GM10847 (cell line): ENCODE results near the gene UBE2E1.

Experiments
- POLR2A ChIP-seq: IDR thresholded peaks from 2 replicates; pipeline ENCODE4 v1.6.1; 2011; ENCODE audit not compliant: insufficient read length; ENCODE audit errors: extremely low read depth

The UBE2E1 gene

DNA sequence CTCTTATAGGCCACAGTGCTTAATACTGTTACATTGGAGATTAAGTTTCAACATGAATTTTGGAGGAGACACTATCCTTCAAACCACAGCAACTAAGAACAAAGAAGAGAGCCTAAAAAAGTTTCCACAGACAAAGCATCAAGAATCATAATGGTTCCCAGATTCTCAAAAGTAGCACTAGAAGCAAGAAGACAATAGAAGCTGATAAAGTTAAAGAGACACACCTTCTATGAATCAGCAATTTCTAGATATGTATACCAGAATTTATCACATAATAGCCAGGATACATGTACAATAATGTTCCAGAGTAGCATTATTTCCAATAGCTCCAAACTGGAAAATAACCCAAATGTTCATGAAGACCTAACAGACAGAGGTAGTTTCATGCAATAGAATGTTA, 98.8 kb downstream of the UBE2E1 start:
- no peak for TF ChIP-seq POLR2A

DNA sequence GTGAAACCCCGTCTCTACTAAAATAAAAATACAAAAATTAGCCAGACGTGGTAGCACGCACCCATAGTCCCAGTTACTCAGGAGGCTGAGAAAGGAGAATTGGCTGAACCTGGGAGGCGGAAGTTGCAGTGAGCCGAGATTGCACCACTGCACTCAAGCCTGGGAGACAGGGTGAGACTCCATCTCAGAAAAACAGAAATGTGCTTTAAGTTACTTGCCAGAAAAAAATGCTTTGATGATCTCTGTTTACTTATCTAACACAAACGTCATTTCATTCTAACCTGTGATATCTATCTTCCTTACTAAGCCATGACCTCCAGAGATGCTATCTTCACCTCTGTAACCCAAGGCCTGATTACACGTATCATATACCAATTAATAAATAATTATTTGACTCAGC, 103.6 kb downstream of the UBE2E1 start:
- TF ChIP-seq POLR2A: no peak

DNA sequence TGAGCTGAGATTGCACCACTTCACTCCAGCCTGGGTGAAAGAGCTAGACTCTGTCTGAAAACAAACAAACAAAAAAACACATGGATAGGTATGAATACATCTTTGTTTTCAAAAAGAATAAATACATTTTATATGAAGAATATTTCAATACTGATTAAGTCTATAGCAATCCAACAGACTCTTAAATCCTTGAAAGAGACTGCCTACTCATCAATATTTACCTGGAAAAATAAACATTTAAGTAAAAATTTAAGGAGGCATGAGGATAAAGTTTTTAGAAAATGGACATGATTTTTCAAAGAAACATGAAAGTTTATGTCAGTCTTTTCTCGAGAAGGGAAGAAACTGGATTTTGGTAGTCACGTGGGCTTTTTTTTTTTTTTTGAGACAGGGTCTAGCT, 105.6 kb downstream of the UBE2E1 start:
- no peak for TF ChIP-seq POLR2A

DNA sequence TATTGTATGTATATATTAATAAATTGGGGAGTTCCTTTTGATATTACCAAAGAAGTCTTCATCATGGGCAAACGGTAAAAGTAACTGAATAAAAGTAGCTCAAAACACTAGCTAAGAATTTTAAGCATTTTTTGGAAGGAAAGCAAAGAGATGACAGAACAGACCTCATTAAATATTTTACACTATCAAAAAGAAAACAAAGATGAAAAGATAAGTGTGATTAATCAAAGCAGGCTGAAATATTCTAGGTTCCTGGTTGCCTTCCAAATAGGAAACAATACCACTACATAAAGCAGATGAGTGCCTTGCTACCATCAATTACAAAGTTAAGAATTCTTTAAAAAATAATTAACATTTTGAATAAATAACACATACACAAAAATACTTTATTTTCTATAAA, 107.4 kb downstream of the UBE2E1 start:
- no peak for TF ChIP-seq POLR2A

DNA sequence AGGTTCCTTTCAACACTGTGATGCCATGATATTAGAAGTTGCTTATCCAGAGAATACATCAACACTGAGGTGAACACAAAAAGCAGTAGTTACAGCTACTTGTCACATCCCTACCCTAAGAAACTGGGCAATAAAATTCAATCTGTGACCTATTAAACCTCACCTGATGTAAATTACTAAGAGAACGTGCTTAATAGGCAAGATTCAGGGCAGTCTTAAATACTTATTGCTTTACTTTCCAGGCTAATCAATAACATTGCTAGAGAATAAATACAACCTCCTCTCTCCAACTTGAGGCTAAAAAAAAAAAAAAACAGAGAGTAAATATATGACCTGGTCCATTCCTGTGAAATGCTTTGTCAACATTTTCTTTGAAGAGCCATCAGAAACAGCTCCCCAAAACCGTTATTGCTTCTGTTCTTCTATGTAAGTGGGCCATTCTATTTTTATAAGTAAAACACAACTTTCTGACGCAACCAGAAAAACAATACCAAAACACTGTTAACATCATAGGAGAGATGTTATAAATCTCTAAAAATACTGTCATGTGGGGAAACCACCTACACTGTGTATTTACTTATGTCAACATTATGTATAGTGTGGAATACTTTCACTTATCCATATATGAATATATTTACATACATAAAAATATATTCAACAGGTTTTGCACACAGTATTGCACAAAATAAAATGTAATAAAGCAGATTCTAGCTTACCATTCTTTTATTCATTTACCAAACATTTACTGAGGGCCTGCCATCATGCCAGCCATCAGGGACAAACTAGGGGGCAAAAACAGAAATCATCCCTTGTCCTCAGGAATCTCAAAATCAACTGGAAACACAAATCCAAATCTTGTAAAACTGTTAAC, 108.4 kb downstream of the UBE2E1 start:
- no peak for TF ChIP-seq POLR2A

DNA sequence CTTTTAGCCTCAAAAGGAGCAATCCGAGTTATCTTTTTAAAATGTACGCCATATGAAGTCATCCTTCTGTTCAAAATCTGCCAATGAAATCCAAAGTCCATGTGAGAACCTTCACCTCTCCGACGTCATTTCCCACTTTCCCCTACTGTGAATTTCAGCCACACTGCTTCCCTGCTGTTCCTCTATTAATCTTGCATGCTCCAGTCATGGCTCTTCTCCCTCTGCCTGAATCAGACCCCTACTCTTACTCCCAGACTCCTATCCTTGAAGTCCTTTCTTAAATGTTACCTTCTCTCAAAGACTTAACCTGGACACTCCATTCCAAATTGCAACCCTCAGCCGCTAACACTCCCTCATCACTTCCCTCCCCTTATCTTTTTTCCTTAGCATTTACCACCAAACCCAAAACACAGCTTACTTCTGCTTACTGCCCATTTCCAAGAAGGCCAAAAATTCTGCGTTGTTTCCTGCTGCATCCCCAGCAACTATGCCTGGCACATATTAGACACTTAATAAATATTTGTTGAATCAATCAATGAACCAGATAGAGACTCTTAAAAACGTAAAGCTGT, 109.9 kb downstream of the UBE2E1 start:
- no peak for TF ChIP-seq POLR2A

DNA sequence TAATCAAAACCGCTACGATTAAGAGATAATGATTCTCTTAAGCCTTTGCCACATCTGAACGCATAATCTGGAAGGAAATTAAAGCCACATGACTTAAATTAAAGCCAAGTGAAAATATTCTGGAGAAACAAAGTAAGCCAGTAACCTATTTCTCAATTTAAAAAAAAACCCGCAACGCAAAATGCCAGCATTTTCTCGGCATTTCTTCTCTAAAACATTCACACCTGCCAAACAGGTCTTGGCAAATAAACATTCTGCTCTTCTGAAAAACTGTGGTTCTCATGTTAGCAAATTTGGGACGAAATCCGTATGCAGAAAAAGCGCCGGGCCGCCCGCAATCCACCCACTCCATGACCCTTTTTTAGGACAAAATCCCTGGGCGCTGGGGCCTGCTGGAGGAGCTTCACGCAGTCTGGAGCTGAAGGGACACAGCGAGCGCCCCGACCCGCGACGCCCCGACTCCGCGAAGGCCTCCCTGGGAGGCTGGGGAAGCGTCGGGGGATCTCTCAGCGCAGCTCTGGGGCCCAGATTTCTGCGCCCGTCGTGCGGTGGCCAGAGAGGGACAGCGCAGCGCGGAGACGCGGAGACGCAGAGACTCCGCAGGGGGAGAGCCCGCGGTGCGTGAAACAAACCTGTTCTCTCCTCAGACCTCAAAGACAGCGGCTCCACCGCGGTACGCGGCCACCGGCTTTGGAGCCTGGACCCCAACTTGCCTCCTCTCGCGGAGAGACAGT, 110.6 kb downstream of the UBE2E1 start:
- TF ChIP-seq POLR2A: no peak

DNA sequence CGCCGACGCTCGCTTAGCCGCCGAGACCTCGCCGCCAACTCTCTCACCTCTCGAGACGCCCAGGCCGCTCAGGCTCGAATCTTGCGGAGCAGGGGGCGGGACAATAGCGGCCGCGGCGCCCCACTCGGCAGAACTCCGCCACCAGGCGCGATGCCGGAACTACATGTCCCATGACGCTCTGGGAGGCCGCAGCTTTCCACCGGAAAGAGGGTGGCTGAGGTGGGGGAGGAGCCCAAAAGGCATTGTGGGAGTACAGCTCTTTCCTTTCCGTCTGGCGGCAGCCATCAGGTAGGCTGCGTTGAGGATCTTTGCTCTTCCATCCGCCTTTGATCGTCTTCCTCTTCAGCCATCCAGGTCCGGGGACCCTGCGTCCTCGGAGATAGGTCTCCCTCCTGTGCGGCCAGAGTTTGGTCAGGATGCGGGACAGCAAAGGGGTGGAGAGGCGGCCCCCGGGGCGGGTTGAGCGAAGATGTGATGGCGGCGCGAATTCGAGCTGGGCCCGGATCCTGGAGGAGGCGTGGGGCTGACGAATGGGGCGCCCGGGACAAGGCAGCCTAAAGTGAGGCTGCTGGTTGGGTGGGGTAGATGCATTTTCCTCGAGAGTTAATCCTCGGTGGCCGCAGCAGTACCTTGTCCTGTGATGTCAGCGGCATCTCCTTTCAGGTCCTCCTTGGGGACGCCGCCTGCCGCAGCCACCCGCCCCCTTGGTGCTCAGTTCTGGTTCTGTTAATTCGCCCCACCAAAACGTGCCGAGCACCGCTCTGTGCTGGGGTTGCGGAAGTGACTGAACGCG, 111.3 kb downstream of the UBE2E1 start, which contains the start of the genes NKIRAS1 and RPL15:
Gene NKIRAS1 (minus strand): TSS at position 105 of the 793 bp plus-strand sequence. CDS start 6,086 bp downstream, outside the sequence.
Gene RPL15 (plus strand): TSS at position 247 of the 793 bp plus-strand sequence. CDS start 728 bp downstream, outside the sequence.
- peak; percentile 97 for TF ChIP-seq POLR2A

DNA sequence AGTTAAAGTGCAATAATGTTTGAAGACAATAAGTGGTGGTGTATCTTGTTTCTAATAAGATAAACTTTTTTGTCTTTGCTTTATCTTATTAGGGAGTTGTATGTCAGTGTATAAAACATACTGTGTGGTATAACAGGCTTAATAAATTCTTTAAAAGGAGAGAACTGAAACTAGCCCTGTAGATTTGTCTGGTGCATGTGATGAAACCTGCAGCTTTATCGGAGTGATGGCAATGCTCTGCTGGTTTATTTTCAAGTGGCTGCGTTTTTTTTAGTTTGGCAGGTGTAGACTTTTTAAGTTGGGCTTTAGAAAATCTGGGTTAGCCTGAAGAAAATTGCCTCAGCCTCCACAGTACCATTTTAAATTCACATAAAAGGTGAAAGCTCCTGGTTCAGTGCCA, 113.9 kb downstream of the UBE2E1 start:
- no peak for TF ChIP-seq POLR2A

DNA sequence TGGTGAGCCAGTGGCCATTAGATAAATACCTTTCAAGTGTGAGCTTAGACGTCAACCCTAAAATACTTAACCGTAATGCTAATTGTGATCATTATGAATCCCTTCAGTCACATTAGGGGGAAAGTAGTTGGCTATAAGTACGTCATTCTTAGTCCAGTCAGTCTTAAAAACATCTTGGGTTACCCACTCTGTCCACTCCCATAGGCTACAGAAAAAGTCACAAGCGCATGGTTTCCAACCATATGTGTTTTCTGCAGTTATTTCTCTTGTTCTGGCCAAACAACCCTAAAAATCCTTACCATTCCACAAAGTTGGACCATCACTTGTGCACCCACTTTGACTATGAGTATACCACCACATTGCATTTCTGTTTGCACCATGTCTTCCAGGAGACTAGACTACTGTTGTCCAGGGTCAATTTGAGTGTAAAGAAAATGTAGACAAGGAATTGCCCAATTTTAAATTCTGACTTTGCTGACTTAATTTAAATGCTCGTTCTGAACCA, 114.4 kb downstream of the UBE2E1 start:
- no peak for TF ChIP-seq POLR2A

DNA sequence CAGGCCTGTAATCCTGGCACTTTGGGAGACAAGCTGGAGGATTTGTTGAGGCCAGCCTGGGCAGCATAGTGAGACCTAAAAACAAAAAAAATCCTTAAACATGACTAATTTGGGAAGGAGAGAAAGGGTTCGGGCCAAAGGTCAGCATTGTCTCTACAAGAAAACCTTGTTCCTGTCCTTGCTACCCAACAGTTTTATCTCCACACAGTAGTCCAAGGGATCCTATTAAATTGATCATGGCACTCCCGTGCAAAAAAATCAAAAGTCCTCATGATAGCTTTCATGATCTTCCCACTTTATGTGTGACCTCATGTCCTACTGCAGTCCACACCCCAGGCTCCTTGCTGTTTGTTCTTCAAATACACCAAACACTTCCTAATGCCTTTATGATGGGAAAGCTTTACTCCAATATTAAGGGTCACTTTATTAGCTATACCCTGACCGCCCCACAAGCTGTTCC, 115.3 kb downstream of the UBE2E1 start:
- no peak for TF ChIP-seq POLR2A

DNA sequence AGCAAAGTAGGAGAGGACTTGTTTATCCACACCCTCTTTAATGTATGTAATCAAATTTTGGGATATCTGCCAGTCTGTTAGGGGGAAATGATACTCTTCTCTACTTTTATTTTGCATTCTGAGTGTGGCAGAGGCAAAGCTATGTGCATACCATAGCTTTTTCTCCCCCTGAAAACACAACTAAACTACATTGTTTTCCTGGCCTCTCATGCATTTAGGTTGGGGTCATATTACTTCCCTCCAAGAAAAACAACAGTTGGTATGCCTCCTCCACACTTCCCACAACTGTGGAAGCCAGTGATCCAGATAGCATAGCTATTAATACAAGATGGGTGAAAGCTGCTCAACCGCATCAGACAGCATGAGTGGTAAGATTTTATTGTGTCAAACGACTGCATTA, 118.0 kb downstream of the UBE2E1 start:
- no peak for TF ChIP-seq POLR2A

DNA sequence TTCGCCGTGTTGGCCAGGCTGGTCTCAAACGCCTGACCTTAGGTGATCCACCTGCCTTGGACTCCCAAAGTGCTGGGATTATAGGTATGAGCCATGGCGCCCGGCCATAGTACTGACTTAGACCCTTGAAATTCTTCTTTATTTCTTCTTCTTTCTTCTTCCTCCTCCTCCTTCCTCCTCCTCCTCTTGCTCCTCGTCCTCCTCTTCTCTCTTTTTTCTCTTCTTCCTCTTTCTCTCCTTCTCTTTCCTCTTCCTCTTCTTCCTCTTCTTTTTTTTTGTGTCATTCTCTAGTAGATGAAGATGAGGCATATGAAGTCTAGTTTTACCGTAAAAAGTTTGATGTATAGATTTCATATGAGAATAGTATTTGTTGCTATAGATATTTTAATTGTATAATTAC, 120.5 kb downstream of the UBE2E1 start:
- no peak for TF ChIP-seq POLR2A

DNA sequence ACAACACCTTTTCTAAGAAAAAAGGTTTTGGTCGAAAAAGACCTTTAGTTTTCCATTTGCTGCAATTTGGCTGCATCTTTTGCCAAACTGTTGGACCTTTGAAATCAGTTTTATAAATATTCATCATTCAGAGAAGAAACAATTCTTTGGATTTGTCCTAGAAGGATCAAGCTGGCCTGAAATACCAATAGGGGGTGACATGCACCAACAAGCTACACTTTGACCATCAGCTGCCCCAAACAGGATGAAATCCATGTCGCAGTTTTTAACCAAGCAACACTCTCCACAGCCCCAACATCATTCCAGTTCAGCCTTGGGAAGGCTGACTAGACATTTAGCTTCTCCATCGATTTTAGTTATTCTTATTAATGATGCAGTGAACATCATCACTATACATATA, 121.0 kb downstream of the UBE2E1 start:
- no peak for TF ChIP-seq POLR2A

DNA sequence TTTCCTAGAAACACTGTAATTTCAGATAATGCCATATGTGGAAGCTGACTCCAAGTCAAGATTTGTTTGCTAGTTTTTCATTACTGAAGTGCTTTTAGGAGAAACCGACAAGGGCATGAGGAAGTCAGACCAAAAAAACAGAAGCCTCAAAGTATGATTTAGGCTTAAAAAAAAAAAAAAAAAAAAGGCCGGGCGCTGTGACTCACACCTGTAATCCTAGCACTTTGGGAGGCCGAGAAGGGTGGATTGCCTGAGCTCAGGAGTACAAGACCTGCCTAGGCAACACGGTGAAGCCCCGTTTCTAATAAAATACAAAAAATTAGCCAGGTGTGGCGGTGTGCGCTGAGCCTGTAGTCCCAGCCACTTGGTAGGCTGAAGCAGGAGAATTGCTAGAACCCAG, 122.8 kb downstream of the UBE2E1 start:
- no peak for TF ChIP-seq POLR2A
